Measurements from ENCODE around the gene PNLIPRP2.

Gene PNLIPRP2

DNA sequence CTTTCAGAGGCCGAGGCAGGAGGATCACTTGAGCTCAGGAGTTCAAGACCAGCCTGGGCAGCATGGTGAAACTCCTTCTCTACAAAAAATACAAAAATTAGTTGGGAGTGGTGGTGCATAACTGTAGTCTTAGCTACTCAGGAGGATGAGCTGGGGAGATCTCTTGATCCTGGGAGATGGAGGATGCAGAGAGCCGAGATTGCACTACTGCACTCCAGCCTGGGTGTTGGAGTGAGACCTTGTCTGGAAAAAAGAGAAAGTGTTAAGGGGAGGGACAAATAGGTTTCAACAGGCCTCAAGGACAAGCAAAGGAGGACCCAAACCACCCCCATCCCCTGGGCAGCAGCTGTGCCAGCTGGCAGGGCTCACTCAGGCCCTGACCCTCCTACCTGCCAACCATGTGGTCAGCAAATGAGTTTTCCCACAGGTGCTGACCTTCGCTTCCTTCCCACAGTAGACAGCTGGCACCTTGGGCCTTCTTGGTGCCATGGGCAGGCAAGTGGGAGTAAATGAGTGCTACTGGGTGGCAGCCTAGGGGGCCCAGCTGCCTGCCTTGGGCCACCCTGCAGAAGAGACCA lies 5.5 kb upstream of the PNLIPRP2 start:
- H3F3A ChIP-seq (ENCODE audit: insufficient read depth, low read length) = no peaks in the 10 kb centered on the region
- H3K9me3 ChIP-seq (replicated peaks; ENCODE audit: insufficient read depth, low read length) = no peaks in the 10 kb centered on the region
- H3K9ac ChIP-seq (ENCODE audit: low read length) = no peak overlapping the region
- H3K27ac ChIP-seq (ENCODE audit: low read length) = no peak overlapping the region
- H3K4me1 ChIP-seq (ENCODE audit: low read length) = no peaks in the 10 kb centered on the region
- no peak for DNase-seq
- H2AFZ ChIP-seq (ENCODE audit: low read length) = no peak overlapping the region
- H3K4me3 ChIP-seq (ENCODE audit: low read length) = no peak overlapping the region
- no peaks in the 10 kb centered on the region for H3K9me2 ChIP-seq (replicated peaks; ENCODE audit: insufficient read depth, low read length)
- H3K4me2 ChIP-seq (ENCODE audit: low read depth, low read length) = no peak overlapping the region
- no peak for TF ChIP-seq EZH2phosphoT487 (IDR thresholded peaks at IDR 0.05; ENCODE audit: low read length)
- no peak for TF ChIP-seq EZH2 (optimal IDR thresholded peaks at IDR 0.05; ENCODE audit: low read depth, low read length)
- TF ChIP-seq, protein P1, sequence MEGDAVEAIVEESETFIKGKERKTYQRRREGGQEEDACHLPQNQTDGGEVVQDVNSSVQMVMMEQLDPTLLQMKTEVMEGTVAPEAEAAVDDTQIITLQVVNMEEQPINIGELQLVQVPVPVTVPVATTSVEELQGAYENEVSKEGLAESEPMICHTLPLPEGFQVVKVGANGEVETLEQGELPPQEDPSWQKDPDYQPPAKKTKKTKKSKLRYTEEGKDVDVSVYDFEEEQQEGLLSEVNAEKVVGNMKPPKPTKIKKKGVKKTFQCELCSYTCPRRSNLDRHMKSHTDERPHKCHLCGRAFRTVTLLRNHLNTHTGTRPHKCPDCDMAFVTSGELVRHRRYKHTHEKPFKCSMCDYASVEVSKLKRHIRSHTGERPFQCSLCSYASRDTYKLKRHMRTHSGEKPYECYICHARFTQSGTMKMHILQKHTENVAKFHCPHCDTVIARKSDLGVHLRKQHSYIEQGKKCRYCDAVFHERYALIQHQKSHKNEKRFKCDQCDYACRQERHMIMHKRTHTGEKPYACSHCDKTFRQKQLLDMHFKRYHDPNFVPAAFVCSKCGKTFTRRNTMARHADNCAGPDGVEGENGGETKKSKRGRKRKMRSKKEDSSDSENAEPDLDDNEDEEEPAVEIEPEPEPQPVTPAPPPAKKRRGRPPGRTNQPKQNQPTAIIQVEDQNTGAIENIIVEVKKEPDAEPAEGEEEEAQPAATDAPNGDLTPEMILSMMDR (IDR thresholded peaks at IDR 0.05; ENCODE audit: low read length) = no peak
- H3K36me3 ChIP-seq (replicated peaks; ENCODE audit: insufficient read depth, low read length) = no peaks in the 10 kb centered on the region
- no peaks in the 10 kb centered on the region for H3K79me2 ChIP-seq (ENCODE audit: low read length)
- H3K27me3 ChIP-seq (replicated peaks; ENCODE audit: insufficient read depth, low read length) = no peaks in the 10 kb centered on the region
- no peaks in the 10 kb centered on the region for H4K20me1 ChIP-seq (ENCODE audit: insufficient read depth, low read length)

DNA sequence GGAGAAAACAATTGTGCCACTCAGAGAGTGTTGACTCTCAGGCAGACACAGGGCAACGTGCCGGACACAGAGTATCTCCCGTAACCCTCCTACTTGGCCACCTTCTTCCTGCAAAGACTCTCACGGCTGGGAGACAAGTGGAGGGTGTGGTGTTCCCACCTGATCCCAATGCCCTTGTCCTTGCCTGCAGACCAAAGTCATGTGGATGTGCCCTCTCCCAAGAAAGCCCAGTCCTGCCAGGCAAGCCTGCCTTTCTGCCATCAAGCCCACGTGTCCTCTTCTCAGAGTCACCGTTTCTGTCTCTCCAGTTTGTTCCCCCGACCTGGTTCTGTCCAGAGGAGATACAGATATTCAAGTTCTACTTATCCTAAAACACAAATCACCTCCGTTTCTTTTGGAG lies 723 bp downstream of the PNLIPRP2 start:
- Histone ChIP-seq H3K4me3 (ENCODE audit: low read length) (no peak overlapping the region), H4K20me1 (ENCODE audit: insufficient read depth, low read length) (no peaks in the 10 kb centered on the region), H2AFZ (ENCODE audit: low read length) (no peak overlapping the region), H3K79me2 (ENCODE audit: low read length) (no peaks in the 10 kb centered on the region), H3F3A (ENCODE audit: insufficient read depth, low read length) (no peaks in the 10 kb centered on the region), H3K27me3 (replicated peaks; ENCODE audit: insufficient read depth, low read length) (no peaks in the 10 kb centered on the region), H3K4me1 (ENCODE audit: low read length) (no peaks in the 10 kb centered on the region), H3K36me3 (replicated peaks; ENCODE audit: insufficient read depth, low read length) (no peaks in the 10 kb centered on the region), H3K9ac (ENCODE audit: low read length) (no peak overlapping the region), H3K9me2 (replicated peaks; ENCODE audit: insufficient read depth, low read length) (no peaks in the 10 kb centered on the region), H3K9me3 (replicated peaks; ENCODE audit: insufficient read depth, low read length) (no peaks in the 10 kb centered on the region), H3K27ac (ENCODE audit: low read length) (no peak overlapping the region), H3K4me2 (ENCODE audit: low read depth, low read length) (no peak overlapping the region)
- no peak for DNase-seq
- TF ChIP-seq EZH2 (optimal IDR thresholded peaks at IDR 0.05; ENCODE audit: low read depth, low read length) (no peak), EZH2phosphoT487 (IDR thresholded peaks at IDR 0.05; ENCODE audit: low read length) (no peak)
- TF ChIP-seq, protein P1 (IDR thresholded peaks at IDR 0.05; ENCODE audit: low read length) = no peak

DNA sequence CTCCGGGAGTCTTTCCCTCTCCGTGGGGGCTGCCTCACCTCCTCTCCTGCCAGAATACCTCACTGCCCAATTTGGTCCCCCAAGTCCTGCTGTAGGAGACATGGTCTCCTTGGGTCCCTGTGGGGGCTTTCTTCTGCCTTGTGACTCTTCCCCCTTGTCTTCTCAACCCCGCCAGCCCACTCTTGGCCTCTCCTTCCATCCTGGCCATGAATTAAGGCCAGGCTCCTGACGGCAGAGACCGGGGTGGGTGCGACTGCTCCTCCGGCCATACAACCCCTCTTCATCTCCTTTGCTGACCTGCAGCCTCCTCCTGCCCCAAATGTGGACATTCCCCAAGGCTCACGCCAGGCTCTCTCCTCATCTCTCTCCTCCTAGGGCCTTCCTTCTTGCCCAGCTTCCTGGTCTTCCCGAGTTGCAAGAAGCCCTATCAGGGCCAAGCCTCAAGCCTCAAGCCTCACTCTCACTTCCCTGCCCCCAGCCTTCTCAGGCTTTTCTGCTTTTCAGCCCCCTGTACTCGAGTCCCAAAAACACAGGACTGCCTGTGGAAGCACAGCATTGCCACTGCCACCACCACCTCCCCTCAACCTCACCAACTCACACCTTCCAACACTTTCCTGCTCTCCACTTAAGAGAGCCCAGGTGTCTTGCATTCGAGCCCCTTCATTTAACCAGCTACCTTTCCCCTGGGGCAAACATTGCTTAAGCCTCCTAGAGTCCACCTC lies 1.3 kb downstream of the PNLIPRP2 start:
- no peaks in the 10 kb centered on the region for H3K79me2 ChIP-seq (ENCODE audit: low read length)
- no peaks in the 10 kb centered on the region for H3K9me2 ChIP-seq (replicated peaks; ENCODE audit: insufficient read depth, low read length)
- H3K4me3 ChIP-seq (ENCODE audit: low read length) = no peak overlapping the region
- no peaks in the 10 kb centered on the region for H4K20me1 ChIP-seq (ENCODE audit: insufficient read depth, low read length)
- H3K9ac ChIP-seq (ENCODE audit: low read length) = no peak overlapping the region
- no peak for DNase-seq
- H3F3A ChIP-seq (ENCODE audit: insufficient read depth, low read length) = no peaks in the 10 kb centered on the region
- H3K27me3 ChIP-seq (replicated peaks; ENCODE audit: insufficient read depth, low read length) = no peaks in the 10 kb centered on the region
- H3K9me3 ChIP-seq (replicated peaks; ENCODE audit: insufficient read depth, low read length) = no peaks in the 10 kb centered on the region
- H3K36me3 ChIP-seq (replicated peaks; ENCODE audit: insufficient read depth, low read length) = no peaks in the 10 kb centered on the region
- H3K4me2 ChIP-seq (ENCODE audit: low read depth, low read length) = no peak overlapping the region
- no peaks in the 10 kb centered on the region for H3K4me1 ChIP-seq (ENCODE audit: low read length)
- TF ChIP-seq EZH2 (optimal IDR thresholded peaks at IDR 0.05; ENCODE audit: low read depth, low read length) (no peak), EZH2phosphoT487 (IDR thresholded peaks at IDR 0.05; ENCODE audit: low read length) (no peak)
- TF ChIP-seq, protein P1 (IDR thresholded peaks at IDR 0.05; ENCODE audit: low read length) = no peak
- H3K27ac ChIP-seq (ENCODE audit: low read length) = no peak overlapping the region
- no peak overlapping the region for H2AFZ ChIP-seq (ENCODE audit: low read length)
